ENCODE measurements around the gene PCDH15. TPM values are rescaled to one million over a fixed set of nuclear protein-coding genes. Genes with fewer than 3 reads are reported as not detected.

PCDH15 gene
- total and polyA plus RNA-seq, 2 of the 4 experiments (the other 2 are of a cell fraction): not detected

DNA sequence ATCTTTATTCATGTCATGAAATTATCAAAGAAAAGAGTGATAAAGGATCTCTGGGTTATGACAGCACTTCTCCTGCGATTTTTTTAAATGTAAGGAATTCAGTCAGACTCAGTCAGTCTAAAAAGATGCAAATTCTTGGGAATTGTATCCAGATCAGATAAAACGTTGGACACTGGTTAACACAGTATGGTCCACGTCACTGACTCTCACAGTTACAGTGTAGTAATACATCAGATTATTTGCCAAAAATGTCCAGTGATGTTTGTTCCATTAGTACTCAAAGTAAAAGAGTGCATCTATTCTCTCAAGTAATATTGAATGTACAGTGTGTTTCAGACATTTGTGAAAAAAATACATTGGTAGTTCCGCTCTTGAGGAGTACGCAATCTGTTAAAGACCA lies 224.5 kb downstream of the PCDH15 start:
- H3K27ac ChIP-seq (ENCODE audit: insufficient read depth, low read length): no peak overlapping the region
- H3K4me3 ChIP-seq (ENCODE audit: insufficient read depth, low read depth, low read length): no peak overlapping the region
- H3K9me3 ChIP-seq (ENCODE audit: control insufficient read depth, insufficient read depth, low read length): no peaks in the 10 kb centered on the region
- H4K91ac ChIP-seq (ENCODE audit: insufficient read depth, low read depth, low read length): no peak overlapping the region
- no peak overlapping the region for H4K5ac ChIP-seq (ENCODE audit: low read depth, low read length)
- H2AK9ac ChIP-seq (replicated peaks; ENCODE audit: low read depth, low read length, poor library complexity): no peak overlapping the region
- dilution Hi-C loops (cut with HindIII; ENCODE audit: low sequenced_read_pairs, unreplicated experiment) (no loop called here), in situ Hi-C loops (cut with MboI; ENCODE audit: low sequenced_read_pairs) (no loop called here), intact Hi-C loops (cut with micrococcal nuclease) (no loop called here)
- TF ChIP-seq SMC3 (IDR thresholded peaks at IDR 0.05; ENCODE audit: low read depth, low read length) (no peak), CHD1 (IDR thresholded peaks at IDR 0.05; ENCODE audit: low read depth, low read length) (no peak), RAD21 (IDR thresholded peaks at IDR 0.05; ENCODE audit: low read length) (no peak), NFE2L2 (IDR thresholded peaks at IDR 0.05; ENCODE audit: low read depth, low read length) (no peak), CEBPB (IDR thresholded peaks at IDR 0.05; ENCODE audit: low read depth, low read length) (no peak), FOS (IDR thresholded peaks at IDR 0.05; ENCODE audit: low read depth, low read length) (no peak), MAFK (IDR thresholded peaks at IDR 0.05; ENCODE audit: low read depth, low read length) (no peak), BHLHE40 (IDR thresholded peaks at IDR 0.05; ENCODE audit: low read depth, low read length) (no peak), POLR2A (IDR thresholded peaks at IDR 0.05; ENCODE audit: low read depth, low read length) (no peak), RCOR1 (IDR thresholded peaks at IDR 0.05; ENCODE audit: insufficient replicate concordance, low read length) (no peak), RFX5 (IDR thresholded peaks at IDR 0.05; ENCODE audit: low read depth, low read length) (no peak), MAZ (IDR thresholded peaks at IDR 0.05; ENCODE audit: borderline replicate concordance, low read depth, low read length) (no peak), MXI1 (IDR thresholded peaks at IDR 0.05; ENCODE audit: borderline replicate concordance, low read depth, low read length) (no peak)
- TF ChIP-seq, protein P1, sequence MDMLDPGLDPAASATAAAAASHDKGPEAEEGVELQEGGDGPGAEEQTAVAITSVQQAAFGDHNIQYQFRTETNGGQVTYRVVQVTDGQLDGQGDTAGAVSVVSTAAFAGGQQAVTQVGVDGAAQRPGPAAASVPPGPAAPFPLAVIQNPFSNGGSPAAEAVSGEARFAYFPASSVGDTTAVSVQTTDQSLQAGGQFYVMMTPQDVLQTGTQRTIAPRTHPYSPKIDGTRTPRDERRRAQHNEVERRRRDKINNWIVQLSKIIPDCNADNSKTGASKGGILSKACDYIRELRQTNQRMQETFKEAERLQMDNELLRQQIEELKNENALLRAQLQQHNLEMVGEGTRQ (IDR thresholded peaks at IDR 0.05; ENCODE audit: low read depth, low read length): no peak
- TF ChIP-seq, protein P2, sequence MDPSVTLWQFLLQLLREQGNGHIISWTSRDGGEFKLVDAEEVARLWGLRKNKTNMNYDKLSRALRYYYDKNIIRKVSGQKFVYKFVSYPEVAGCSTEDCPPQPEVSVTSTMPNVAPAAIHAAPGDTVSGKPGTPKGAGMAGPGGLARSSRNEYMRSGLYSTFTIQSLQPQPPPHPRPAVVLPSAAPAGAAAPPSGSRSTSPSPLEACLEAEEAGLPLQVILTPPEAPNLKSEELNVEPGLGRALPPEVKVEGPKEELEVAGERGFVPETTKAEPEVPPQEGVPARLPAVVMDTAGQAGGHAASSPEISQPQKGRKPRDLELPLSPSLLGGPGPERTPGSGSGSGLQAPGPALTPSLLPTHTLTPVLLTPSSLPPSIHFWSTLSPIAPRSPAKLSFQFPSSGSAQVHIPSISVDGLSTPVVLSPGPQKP (IDR thresholded peaks at IDR 0.05; ENCODE audit: borderline replicate concordance, low read depth, low read length): no peak
- TF ChIP-seq, protein P3, sequence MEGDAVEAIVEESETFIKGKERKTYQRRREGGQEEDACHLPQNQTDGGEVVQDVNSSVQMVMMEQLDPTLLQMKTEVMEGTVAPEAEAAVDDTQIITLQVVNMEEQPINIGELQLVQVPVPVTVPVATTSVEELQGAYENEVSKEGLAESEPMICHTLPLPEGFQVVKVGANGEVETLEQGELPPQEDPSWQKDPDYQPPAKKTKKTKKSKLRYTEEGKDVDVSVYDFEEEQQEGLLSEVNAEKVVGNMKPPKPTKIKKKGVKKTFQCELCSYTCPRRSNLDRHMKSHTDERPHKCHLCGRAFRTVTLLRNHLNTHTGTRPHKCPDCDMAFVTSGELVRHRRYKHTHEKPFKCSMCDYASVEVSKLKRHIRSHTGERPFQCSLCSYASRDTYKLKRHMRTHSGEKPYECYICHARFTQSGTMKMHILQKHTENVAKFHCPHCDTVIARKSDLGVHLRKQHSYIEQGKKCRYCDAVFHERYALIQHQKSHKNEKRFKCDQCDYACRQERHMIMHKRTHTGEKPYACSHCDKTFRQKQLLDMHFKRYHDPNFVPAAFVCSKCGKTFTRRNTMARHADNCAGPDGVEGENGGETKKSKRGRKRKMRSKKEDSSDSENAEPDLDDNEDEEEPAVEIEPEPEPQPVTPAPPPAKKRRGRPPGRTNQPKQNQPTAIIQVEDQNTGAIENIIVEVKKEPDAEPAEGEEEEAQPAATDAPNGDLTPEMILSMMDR (conservative IDR thresholded peaks at IDR 0.05; ENCODE audit: low read depth, low read length): no peak
- no peak overlapping the region for H2BK120ac ChIP-seq (ENCODE audit: low read depth, low read length)
- DNase-seq (no peak), ATAC-seq (ENCODE audit: low read depth) (no peak)
- H3K23ac ChIP-seq (ENCODE audit: low read depth, low read length): no peak overlapping the region
- H3K36me3 ChIP-seq (ENCODE audit: control insufficient read depth, insufficient read depth, low read length): no peaks in the 10 kb centered on the region
- no peak overlapping the region for H3K4me2 ChIP-seq (ENCODE audit: low read depth, low read length)
- no peak overlapping the region for H2BK15ac ChIP-seq (ENCODE audit: low read depth, low read length)
- CTCF ChIA-PET: no interaction called here
- no peaks in the 10 kb centered on the region for H4K20me1 ChIP-seq (ENCODE audit: insufficient read depth, low read length)
- no peak overlapping the region for H3K14ac ChIP-seq (replicated peaks; ENCODE audit: low read depth, low read length)
- H3K79me1 ChIP-seq (ENCODE audit: low read depth in 1 of 2, low read length in 2 of 2): no peaks in the 10 kb centered on the region
- no TSS peak for BruUV-seq (replicated peaks)
- no peak overlapping the region for H3K4ac ChIP-seq (ENCODE audit: low read depth, low read length)
- H3K9me1 ChIP-seq (ENCODE audit: insufficient read depth, low read length): no peaks in the 10 kb centered on the region
- no peaks in the 10 kb centered on the region for H3K4me1 ChIP-seq (ENCODE audit: control insufficient read depth, insufficient read depth, low read length)
- no peak overlapping the region for H3K18ac ChIP-seq (ENCODE audit: low read depth, low read length)
- no peaks in the 10 kb centered on the region for H3K27me3 ChIP-seq (ENCODE audit: control insufficient read depth, insufficient read depth, low read length)
- H3K9ac ChIP-seq (ENCODE audit: low read depth, low read length): no peak overlapping the region
- H4K8ac ChIP-seq (ENCODE audit: low read depth in 2 of 2, low read length in 2 of 2): no peak overlapping the region
- H2BK20ac ChIP-seq (ENCODE audit: low read depth, low read length): no peak overlapping the region
- no peak overlapping the region for H3K56ac ChIP-seq (ENCODE audit: extremely low read depth, insufficient read depth, low read length)
- no peak overlapping the region for H2AFZ ChIP-seq (replicated peaks; ENCODE audit: low read length, poor library complexity)
- no peak overlapping the region for H2AK5ac ChIP-seq (ENCODE audit: low read depth, low read length)
- POLR2A ChIA-PET (ENCODE audit: unreplicated experiment): no interaction called here
- no peak overlapping the region for H2BK5ac ChIP-seq (ENCODE audit: low read depth, low read length, poor library complexity, severe bottlenecking)
- 40% methylated on average over 2 of the region's 5 CpGs; no CpG with 5 or more reads in 1 of the 2 experiments for WGBS, 2 experiments (ENCODE audit: extremely low coverage in 2 of 2, insufficient read length in 1 of 2)

Data from IMR-90 (cell line).